Mammary epithelial cell (primary cell): ENCODE data around the gene COBLL1.

Experiments used
- EZH2 ChIP-seq: IDR thresholded peaks from 2 replicates; pipeline ENCODE4 v1.6.1; 2012; ENCODE audit warnings: low read length, inconsistent platforms, borderline replicate concordance
- TF ChIP-seq, protein P1 (sequence below), 2 donors: IDR thresholded peaks in 1 of 2; conservative IDR thresholded peaks in 1 of 2; 2 replicates each; pipeline ENCODE4 v1.5.1; 2011 to 2012; ENCODE audit warnings: inconsistent platforms in 2 of 2, low read length in 2 of 2, mild to moderate bottlenecking in 2 of 2, control low read depth in 1 of 2, low read depth in 1 of 2; ENCODE audit not compliant: insufficient read depth in 1 of 2; ENCODE audit errors: extremely low read depth in 1 of 2

- TF ChIP-seq, protein P1, sequence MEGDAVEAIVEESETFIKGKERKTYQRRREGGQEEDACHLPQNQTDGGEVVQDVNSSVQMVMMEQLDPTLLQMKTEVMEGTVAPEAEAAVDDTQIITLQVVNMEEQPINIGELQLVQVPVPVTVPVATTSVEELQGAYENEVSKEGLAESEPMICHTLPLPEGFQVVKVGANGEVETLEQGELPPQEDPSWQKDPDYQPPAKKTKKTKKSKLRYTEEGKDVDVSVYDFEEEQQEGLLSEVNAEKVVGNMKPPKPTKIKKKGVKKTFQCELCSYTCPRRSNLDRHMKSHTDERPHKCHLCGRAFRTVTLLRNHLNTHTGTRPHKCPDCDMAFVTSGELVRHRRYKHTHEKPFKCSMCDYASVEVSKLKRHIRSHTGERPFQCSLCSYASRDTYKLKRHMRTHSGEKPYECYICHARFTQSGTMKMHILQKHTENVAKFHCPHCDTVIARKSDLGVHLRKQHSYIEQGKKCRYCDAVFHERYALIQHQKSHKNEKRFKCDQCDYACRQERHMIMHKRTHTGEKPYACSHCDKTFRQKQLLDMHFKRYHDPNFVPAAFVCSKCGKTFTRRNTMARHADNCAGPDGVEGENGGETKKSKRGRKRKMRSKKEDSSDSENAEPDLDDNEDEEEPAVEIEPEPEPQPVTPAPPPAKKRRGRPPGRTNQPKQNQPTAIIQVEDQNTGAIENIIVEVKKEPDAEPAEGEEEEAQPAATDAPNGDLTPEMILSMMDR (conservative IDR thresholded peaks at IDR 0.05 in 1 of 2, IDR thresholded peaks at IDR 0.05 in 1 of 2; ENCODE audit: extremely low read depth in 1 of 2, insufficient read depth in 1 of 2, low read depth in 1 of 2, low read length in 2 of 2), result no peak
- no peak for TF ChIP-seq EZH2
Observed at GRCh38 chr2:164752956-164753355, 88.7 kb downstream of the COBLL1 start.
